CD4-positive, alpha-beta T cell (primary cell): ENCODE measurements around the gene SLC35G2. TPM values are rescaled to one million over a fixed set of nuclear protein-coding genes. Genes with fewer than 3 reads are reported as not detected.

Experiments
- ATAC-seq: fragments of 200-7000 bp; cut with Tn5 transposase; one replicate; pipeline ENCODE4 v1.10.0; 2022; ENCODE audit warnings: mild to moderate bottlenecking; ENCODE audit not compliant: poor library complexity
- CTCF ChIA-PET: fragments of 350-600 bp; sonication (Branson Sonifier 250); formaldehyde crosslinking; loops from one replicate; lab custom pipeline; 2021; ENCODE audit warnings: antibody characterized with exemption, inconsistent platforms; lab: Charles Lee
- POLR2A ChIA-PET: fragments of 350-600 bp; sonication (Branson Sonifier 250); formaldehyde crosslinking; loops from one replicate; lab custom pipeline; 2021; ENCODE audit warnings: antibody characterized with exemption, inconsistent platforms; lab: Charles Lee
- DNase-seq, 14 experiments: peaks; one replicate each; pipeline ENCODE4 v3.0.0-alpha.2; 2013 to 2020; ENCODE audit warnings: mixed read lengths in 2 of 14
- H3K27ac ChIP-seq, 2 donors: one replicate each; pipeline versions ENCODE4 v1.5.1 to v1.7.0; 2013; ENCODE audit warnings: low read length in 2 of 2, low read depth in 1 of 2, mild to moderate bottlenecking in 1 of 2
- H3K27me3 ChIP-seq, 2 experiments: 1 replicate in 1 of 2; 2 replicates in 1 of 2; pipeline versions ENCODE4 v1.6.1 to v1.7.0; 2013; ENCODE audit warnings: low read length in 2 of 2, control low read depth in 1 of 2, mild to moderate bottlenecking in 1 of 2, moderate library complexity in 1 of 2; ENCODE audit not compliant: insufficient read depth in 2 of 2, control insufficient read depth in 1 of 2
- H3K36me3 ChIP-seq: one replicate; pipeline ENCODE4 v1.6.1; 2013; ENCODE audit warnings: low read length, control low read depth; ENCODE audit not compliant: insufficient read depth
- H3K4me1 ChIP-seq: one replicate; pipeline ENCODE4 v1.6.1; 2013; ENCODE audit warnings: low read length, control low read depth; ENCODE audit not compliant: insufficient read depth
- H3K4me3 ChIP-seq: one replicate; pipeline ENCODE4 v1.5.1; 2013; ENCODE audit warnings: mild to moderate bottlenecking, low read length, moderate library complexity
- H3K9me3 ChIP-seq, 2 experiments: 1 replicate in 1 of 2; 2 replicates in 1 of 2; pipeline versions ENCODE4 v1.6.1 to v1.7.0; 2013; ENCODE audit warnings: low read length in 2 of 2, mild to moderate bottlenecking in 2 of 2, control low read depth in 1 of 2, moderate library complexity in 1 of 2; ENCODE audit not compliant: control insufficient read depth in 1 of 2, insufficient read depth in 1 of 2
- H3K27ac Mint-ChIP-seq: one replicate; pipeline ENCODE4 v1.8.0; 2020; ENCODE audit warnings: mixed read lengths
- H3K27me3 Mint-ChIP-seq: one replicate; pipeline ENCODE4 v1.8.0; 2021; ENCODE audit warnings: mixed read lengths
- H3K36me3 Mint-ChIP-seq: one replicate; pipeline ENCODE4 v1.8.0; 2021; ENCODE audit warnings: low read depth, mixed read lengths
- H3K4me1 Mint-ChIP-seq: one replicate; pipeline ENCODE4 v1.8.0; 2021; ENCODE audit warnings: low read depth, mixed read lengths
- H3K4me3 Mint-ChIP-seq: one replicate; pipeline ENCODE4 v1.8.0; 2020; ENCODE audit warnings: mild to moderate bottlenecking, mixed read lengths
- H3K9me3 Mint-ChIP-seq: one replicate; pipeline ENCODE4 v1.8.0; 2020; ENCODE audit warnings: mixed read lengths
- intact Hi-C, 2 experiments: fragments of 100-400 bp; cut with DNase I in 1 of 2; cut with micrococcal nuclease in 1 of 2; formaldehyde crosslinking; loops; one replicate each; pipeline versions ENCODE4 v1.15.1 to v1.9.0; 2023 to 2025; cut with DNase I, micrococcal nuclease
- total RNA-seq, 174 experiments: library from RNA in 2 of 174; stranded (reverse) in 2 of 174; gene quantifications; one replicate each; pipeline ENCODE4 v1.2.3 and lab custom pipeline; 2021 to 2026
- TF ChIP-seq, protein P1 (sequence below): fragments of 200-600 bp; IDR thresholded peaks from one replicate; pipeline ENCODE4 v1.8.0; 2022; ENCODE audit warnings: antibody characterized with exemption, mild to moderate bottlenecking

The SLC35G2 gene
- total RNA-seq, 2 experiments from 2014 or later = 0.14 TPM; not detected in 1

DNA sequence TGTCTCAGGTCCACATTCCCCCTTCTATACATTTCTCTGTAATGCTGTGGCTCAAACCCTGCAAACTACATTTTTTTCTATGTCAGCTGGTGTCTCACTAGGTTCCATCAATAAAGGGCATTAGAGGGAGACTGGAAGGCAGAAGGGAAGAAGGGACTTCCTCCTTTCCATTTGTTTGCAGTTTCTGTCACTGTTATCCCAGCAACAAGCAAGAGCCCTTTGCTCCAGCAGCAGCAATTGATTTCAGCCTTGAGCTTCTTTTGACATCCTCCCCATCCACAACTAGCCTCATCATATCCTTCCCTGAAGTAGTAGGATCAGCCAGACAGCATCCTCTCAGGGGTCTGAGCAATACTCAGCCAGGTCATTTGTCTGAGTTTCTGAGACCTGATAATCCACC is 37.7 kb downstream of the SLC35G2 start:
- Mint-ChIP-seq H3K4me3 (no peak overlapping the region), H3K9me3 (peaks cover 2% of the 10 kb centered on the region), H3K4me1 (peaks cover 39% of the 10 kb centered on the region), H3K27ac (no peak overlapping the region), H3K27me3 (no peaks in the 10 kb centered on the region), H3K36me3 (peaks cover 40% of the 10 kb centered on the region)
- Histone ChIP-seq H3K27ac (no peak overlapping the region), H3K4me1 (peaks cover 18% of the 10 kb centered on the region), H3K27me3 (no peaks in the 10 kb centered on the region), H3K4me3 (no peak overlapping the region), H3K9me3 (no peaks in the 10 kb centered on the region), H3K36me3 (peaks cover 3% of the 10 kb centered on the region)
- ATAC-seq (no peak), DNase-seq (no peak)
- CTCF ChIA-PET = no interaction called here
- TF ChIP-seq, protein P1, sequence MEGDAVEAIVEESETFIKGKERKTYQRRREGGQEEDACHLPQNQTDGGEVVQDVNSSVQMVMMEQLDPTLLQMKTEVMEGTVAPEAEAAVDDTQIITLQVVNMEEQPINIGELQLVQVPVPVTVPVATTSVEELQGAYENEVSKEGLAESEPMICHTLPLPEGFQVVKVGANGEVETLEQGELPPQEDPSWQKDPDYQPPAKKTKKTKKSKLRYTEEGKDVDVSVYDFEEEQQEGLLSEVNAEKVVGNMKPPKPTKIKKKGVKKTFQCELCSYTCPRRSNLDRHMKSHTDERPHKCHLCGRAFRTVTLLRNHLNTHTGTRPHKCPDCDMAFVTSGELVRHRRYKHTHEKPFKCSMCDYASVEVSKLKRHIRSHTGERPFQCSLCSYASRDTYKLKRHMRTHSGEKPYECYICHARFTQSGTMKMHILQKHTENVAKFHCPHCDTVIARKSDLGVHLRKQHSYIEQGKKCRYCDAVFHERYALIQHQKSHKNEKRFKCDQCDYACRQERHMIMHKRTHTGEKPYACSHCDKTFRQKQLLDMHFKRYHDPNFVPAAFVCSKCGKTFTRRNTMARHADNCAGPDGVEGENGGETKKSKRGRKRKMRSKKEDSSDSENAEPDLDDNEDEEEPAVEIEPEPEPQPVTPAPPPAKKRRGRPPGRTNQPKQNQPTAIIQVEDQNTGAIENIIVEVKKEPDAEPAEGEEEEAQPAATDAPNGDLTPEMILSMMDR = no peak
- POLR2A ChIA-PET = interaction anchor here (0.6 kb wide), 1 partner anchor 15 kb away, joined by 3 read pairs; no protein-coding TSS in a partner anchor
- intact Hi-C loops = loop anchor here in 1 of 2 experiments (5.0 kb wide), 2 partner anchors 86 to 609 kb away; no protein-coding TSS in a partner anchor

DNA sequence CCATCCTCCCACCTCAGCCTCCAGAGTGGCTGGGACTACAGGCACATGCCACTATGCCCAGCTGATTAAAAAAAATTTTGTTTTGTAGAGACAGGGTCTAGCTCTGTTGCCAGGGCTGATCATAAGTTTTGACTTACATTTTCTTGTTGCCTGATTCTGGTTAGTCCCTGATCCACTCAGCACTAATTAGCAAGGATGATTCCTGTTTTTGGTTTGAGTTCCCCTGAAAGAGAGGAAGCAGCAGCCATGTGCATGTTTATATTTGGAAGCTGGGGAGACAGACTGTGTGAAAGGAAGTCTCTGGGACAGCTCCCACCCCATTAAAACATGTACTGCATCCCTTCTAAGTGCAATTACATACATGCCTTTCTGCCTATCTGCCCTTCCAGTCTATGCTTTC is 39.5 kb downstream of the SLC35G2 start:
- H3K36me3 ChIP-seq = peaks cover 3% of the 10 kb centered on the region
- Mint-ChIP-seq H3K27ac (no peak overlapping the region), H3K27me3 (no peaks in the 10 kb centered on the region), H3K9me3 (peaks cover 2% of the 10 kb centered on the region), H3K4me1 (peaks cover 51% of the 10 kb centered on the region), H3K4me3 (peak overlapping the region; percentile 23), H3K36me3 (peaks cover 52% of the 10 kb centered on the region)
- peaks cover 23% of the 10 kb centered on the region for H3K4me1 ChIP-seq
- no peaks in the 10 kb centered on the region for H3K27me3 ChIP-seq
- no peaks in the 10 kb centered on the region for H3K9me3 ChIP-seq
- ChIA-PET CTCF (interaction anchor here (1.9 to 5.6 kb wide), 2 partner anchors 105 to 156 kb away, joined by 6 to 81 read pairs; partner anchors contain the start of gene STAG1), POLR2A (interaction anchor here (0.7 to 6.3 kb wide), 3 partner anchors 106 to 1933 kb away, joined by 3 to 188 read pairs (median 56); partner anchors contain the start of genes MSL2 and STAG1)
- no peak overlapping the region for H3K4me3 ChIP-seq
- ATAC-seq = no peak
- peak in 2 of 14 experiments; percentile 22 to 34 for DNase-seq
- intact Hi-C loops = loop anchor here in 1 of 2 experiments (5.0 kb wide), 2 partner anchors 84 to 611 kb away; no protein-coding TSS in a partner anchor
- no peak overlapping the region for H3K27ac ChIP-seq
- TF ChIP-seq, protein P1 = no peak

DNA sequence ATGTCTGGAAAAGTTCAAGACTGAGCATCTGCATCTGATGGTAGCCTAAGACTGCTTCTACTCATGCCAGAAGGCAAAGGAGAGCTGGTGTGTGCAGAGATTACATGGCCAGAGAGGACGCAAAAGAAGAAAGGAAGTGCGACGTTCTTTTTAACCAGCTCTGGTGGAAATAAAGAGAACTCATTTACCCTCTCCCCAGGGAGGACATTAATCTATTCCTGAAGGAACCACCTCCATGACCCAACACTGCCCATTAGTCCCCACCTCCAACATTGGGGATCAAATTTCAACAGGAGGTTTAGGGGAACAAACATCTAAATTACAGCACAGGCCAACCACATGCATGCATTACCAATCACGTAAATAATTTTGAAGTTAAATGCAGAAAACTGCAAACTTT is 41.6 kb downstream of the SLC35G2 start:
- no peaks in the 10 kb centered on the region for H3K36me3 ChIP-seq
- H3K27ac ChIP-seq = peak overlapping the region in 1 of 2 donors; percentile 94
- ATAC-seq (no peak), DNase-seq (no peak)
- CTCF ChIA-PET = interaction anchor here (0.6 to 5.6 kb wide), 5 partner anchors 73 to 469 kb away, joined by 3 to 81 read pairs (median 4); partner anchors contain the start of gene STAG1
- Mint-ChIP-seq H3K36me3 (peaks cover 46% of the 10 kb centered on the region), H3K27me3 (no peaks in the 10 kb centered on the region), H3K4me1 (peaks cover 56% of the 10 kb centered on the region), H3K9me3 (no peaks in the 10 kb centered on the region), H3K27ac (peak overlapping the region; percentile 97), H3K4me3 (peak overlapping the region; percentile 92)
- TF ChIP-seq, protein P1 = no peak
- H3K27me3 ChIP-seq = no peaks in the 10 kb centered on the region
- peaks cover 31% of the 10 kb centered on the region for H3K4me1 ChIP-seq
- H3K4me3 ChIP-seq = peak overlapping the region; percentile 93
- intact Hi-C loops = loop anchor here (2.0 to 10.0 kb wide), 8 partner anchors 37 to 1734 kb away; partner anchors contain the start of genes CEP70 (in 1 of the 2), MSL2 (in 1 of the 2) and STAG1 (in 1 of the 2)
- H3K9me3 ChIP-seq = no peaks in the 10 kb centered on the region
- POLR2A ChIA-PET = interaction anchor here (1.0 to 6.3 kb wide), 5 partner anchors 13 to 671 kb away, joined by 4 to 188 read pairs (median 18); partner anchors contain the start of genes MSL2 and STAG1
